Stimulated activated CD4-positive, alpha-beta T cell treated with anti-CD3 and anti-CD28 coated beads, Interleukin-1b, Interleukin-23, amount 100 ng/mL, for 48 hours (primary cell): Measurements from ENCODE around the gene BRCA1.
"Not testable (repeated sequence)": the region's sequence is repeated elsewhere in the genome, so short reads cannot be mapped to it uniquely, and the experiment has no call there.

ENCODE experiments used
- DNase-seq: peaks from one replicate; pipeline ENCODE4 v3.0.0-alpha.2; 2020

The BRCA1 gene

DNA sequence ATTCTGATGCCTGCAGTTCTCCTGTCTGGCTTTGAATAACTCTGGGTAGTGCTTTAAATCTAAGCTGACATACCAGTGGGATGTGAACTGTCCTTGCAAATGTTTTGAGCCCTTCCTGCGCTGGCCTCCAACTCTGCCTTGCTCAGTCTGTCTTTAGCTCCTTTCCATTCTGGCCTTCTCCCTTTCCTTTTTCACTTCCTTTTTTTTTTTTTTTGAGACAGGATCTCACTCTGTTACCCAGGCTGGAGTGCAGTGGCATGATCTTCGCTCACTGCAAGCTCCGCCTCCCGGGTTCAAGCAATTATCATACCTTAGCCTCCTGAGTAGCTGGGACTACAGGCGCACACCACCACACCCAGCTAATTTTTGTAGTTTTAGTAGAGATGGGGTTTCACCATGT, 8.3 kb upstream of the BRCA1 start:
- DNase-seq: not testable (repeated sequence)

- no peak for DNase-seq
Measured at GRCh38 chr17:43132117-43132516, 7.0 kb upstream of the BRCA1 start.

DNA sequence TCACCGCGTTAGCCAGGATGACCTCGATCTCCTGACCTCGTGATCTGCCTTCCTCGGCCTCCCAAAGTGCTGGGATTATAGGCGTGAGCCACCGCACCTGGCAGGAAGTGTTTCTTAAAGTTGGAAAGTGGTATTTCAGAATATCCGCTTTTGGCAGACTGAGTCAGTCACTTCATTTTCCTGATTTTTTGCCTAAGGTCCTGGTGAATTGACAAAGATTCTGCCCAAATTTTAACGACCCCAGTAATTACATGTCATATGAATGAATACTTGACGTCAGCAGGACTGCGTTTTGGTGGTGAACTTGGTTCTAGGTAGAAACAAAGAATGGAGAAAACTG, 4.5 kb upstream of the BRCA1 start:
- DNase-seq: no peak

DNA sequence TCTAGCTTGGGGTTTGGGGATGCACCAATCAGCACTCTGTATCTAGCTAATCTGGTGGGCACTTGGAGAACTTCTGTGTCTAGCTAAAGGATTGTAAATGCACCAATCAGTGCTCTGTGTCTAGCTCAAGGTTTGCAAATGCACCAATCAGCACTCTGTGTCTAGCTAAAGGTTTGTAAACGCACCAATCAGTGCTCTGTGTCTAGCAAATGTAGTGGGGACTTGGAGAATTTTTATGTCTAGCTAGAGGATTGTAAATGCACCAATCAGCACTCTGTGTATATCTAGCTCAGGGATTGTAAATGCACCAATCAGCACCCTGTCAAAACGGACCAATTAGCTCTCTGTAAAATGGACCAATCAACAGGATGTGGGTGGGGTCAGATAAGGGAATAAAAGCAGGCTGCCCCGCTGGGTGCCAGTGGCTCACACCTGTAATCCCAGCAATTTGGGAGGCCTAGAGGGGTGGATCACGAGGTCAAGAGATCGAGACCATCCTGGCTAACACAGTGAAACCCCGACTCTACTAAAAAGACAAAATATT, 2.2 kb upstream of the BRCA1 start:
- not testable (repeated sequence) for DNase-seq

GRCh38 chr17:43126911-43127290, 1.7 kb upstream of the BRCA1 start:
- DNase-seq: no peak

- no peak for DNase-seq
Measured at GRCh38 chr17:43125967-43126910, 1.1 kb upstream of the BRCA1 start.

DNA sequence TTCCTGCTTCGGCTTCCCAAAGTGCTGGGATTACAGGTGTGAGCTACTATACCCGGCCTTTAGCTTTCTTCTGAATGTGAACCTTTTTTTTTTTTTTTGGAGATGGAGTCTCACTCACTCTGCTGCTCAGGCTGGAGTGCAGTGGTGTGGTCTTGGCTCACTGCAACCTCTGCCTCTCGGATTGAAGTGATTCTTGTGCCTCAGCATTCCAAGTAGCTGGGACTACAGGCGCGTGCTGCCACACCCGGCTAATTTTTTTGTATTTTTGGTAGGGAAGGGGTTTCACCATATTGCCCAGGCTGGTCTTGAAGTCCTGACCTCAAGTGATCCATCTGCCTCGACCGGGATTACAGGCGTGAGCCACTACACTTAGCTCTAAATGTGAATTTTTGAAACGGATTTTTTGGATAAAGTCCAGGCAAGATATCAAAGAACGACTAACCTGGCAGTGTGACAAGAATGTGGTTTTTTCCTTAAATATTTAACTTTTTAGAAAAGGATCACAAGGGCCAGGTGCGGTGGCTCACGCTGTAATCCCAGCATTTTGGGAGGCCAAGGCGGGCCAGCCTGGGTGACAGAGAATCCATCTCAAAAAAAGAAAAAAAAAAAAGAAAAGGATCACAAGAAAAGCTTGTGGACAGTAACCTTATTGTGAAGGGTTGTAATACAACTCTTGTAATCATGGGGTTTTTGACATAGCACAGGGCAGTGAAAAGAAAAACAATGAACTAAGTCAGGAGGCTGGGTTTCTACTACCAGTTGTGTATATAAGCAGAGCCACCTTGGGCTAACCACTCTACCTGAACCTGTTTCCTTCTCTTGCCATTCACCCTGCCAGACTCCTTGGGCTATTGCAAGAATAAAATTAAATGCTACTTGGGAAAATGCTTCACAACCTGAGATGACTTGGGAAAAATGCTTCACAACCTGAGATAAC, 6.2 kb downstream of the BRCA1 start:
- no peak for DNase-seq

DNA sequence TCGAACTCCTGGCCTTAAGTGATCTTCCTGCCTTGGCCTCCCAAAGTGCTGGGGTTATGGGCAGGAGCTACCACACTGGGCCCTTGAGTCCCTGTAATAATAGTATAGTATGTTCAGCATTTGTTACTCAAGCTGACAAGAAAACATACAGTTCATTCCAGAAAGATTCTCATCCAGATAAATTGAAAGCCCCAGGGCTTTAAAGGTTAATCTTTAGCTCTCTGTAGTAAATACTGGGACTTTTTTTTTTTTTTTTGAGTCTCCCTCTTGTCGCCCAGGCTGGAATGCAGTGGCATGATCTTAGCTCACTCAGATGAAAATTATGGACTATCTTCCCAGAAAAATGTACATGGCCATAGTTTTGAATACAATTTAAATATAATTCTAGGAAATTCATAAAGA, 11.0 kb downstream of the BRCA1 start:
- no peak for DNase-seq

DNA sequence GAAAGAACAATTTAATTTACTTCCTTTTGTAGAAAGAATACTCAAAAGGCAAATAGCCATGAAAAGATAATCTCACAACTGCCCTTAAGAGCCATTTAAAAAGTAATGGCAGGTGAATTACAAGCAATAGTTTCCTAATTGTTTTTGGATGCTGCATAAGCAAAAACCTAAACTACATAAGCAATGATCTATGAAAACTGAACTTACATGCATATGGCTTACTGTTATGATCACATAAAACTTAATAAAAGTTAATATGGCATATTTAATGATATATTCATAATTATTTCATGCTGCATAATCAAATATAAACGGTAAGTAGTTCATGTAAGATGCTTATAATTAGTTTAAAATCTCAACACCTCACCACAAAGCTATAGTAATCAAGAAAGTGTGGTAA, 18.6 kb downstream of the BRCA1 start:
- DNase-seq: no peak

GRCh38 chr17:43105146-43105545, 20.0 kb downstream of the BRCA1 start:
- no peak for DNase-seq

- DNase-seq: no peak
Measured at GRCh38 chr17:43104665-43105064, 20.5 kb downstream of the BRCA1 start.

DNA sequence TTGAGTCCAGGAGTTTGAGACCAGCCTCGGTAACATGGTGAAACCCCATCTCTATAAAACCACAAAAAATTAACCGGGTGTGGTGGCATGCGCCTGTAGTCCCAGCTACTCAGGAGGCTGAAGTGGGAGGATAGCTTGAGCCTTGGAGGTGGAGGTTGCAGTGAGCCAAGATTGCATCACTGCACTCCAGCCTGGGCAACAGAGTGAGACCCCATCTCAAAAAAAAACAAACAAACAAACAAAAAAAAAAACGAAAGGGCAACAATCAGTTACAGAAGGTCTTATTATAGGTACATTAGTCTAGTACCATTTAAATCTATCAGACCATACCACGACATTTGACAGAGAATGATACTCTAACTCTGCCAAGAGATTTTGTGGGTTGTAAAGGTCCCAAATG, 29.8 kb downstream of the BRCA1 start:
- not testable (repeated sequence) for DNase-seq

- DNase-seq: no peak
Measured at GRCh38 chr17:43094129-43094835, 30.9 kb downstream of the BRCA1 start.

- no peak for DNase-seq
Measured at GRCh38 chr17:43092901-43093300, 32.3 kb downstream of the BRCA1 start.

DNA sequence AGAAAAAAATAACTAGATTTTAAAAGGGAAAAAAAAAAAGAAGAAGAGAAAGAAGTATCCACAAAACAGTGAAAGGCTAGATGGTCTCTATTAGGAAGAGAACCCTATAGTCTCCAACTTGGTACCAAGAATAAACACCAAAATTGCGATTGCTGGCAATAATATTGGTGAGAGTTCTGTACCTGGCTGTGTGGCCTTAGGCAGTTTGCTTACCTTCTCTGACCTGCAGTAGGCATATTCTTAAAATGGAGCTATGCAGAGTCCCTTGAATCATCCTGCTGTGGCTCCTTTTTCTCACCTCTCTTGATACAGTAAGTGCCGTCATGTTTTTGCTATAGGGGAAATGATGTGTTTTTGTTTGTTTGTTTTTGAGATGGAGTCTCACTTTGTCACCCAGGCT, 35.1 kb downstream of the BRCA1 start:
- DNase-seq: no peak

DNA sequence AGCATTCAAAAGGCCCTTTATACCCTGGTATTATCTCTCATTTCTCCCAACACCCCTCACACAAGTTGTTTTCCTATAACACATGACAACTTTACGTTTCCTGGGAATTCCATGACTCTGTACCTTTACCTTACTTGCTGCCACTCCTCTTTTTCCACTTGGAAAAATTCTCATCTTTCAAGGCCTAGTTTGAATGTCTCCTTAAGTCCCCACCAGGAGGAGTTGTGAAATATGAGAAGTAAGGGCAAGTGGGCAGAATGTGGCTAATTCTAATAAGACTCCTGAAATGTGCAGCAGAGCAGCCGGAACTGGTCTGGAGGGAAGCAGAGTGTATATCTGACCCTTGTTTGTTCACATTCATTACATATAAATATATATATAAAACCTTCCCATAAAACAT, 39.7 kb downstream of the BRCA1 start:
- DNase-seq: no peak

DNA sequence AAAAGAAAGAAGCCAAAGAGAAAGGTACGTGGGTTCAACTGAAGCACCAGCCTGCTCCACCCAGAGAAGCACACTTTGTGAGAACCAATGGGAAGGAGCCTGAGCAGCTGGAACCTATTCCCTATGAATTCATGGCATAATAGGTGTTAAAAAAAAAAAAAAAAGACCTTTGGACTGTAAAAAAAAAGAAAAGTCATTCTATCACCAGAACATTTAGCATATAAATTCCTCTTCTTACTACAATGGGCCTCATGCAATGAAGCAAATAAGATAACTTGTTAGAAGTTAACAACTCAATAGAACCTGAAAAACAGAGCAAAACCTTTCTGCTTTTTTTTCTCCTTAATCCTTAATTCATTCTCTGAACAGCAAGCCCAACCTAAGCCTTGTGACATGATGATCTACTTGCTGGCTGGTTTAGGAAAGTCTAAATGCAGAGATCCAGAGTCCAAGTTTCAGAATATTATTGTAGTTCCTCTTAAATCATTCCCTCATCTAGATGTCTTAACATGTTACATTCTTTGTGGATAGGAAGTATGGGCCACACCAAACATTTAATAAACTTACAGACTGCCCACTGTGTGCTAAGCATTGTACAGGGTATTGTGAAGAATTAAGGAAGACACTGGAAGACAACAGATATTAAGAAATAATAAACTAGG, 45.4 kb downstream of the BRCA1 start:
- DNase-seq: no peak

- no peak for DNase-seq
Measured at GRCh38 chr17:43074869-43075268, 50.3 kb downstream of the BRCA1 start.

GRCh38 chr17:43070872-43071271, 54.3 kb downstream of the BRCA1 start:
- no peak for DNase-seq

DNA sequence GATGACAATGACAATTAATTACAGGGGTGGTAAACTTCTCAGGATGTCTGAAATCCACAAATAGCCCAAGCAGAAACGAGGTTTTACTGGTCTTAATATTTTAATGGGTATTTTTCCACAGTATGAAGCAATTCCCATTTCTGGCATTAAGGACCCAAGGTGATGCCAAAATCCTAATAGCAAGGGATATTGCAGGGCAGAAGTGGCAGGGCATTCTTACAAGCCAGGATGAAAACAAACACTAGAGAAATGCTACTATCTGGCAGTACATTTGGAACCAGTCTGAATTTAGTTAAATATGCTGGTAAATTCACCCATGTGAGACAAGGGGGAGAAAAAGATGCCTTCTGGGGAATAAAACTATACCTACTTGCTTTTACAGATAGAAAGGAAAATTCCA, 54.9 kb downstream of the BRCA1 start:
- DNase-seq: no peak

GRCh38 chr17:43069368-43069898, 55.7 kb downstream of the BRCA1 start:
- no peak for DNase-seq
